Parathyroid adenoma (tissue), 2 donors: ENCODE data around the gene PRICKLE2.

Experiments used
- H2AFZ ChIP-seq: fragments of 300-600 bp; sonication (generic); one replicate; pipeline ENCODE4 v1.7.0; 2017; ENCODE audit warnings: antibody characterized with exemption, mild to moderate bottlenecking
- H3K27ac ChIP-seq: fragments of 300-600 bp; sonication (generic); one replicate; pipeline ENCODE4 v1.7.0; 2017
- H3K27me3 ChIP-seq: fragments of 300-600 bp; sonication (generic); one replicate; pipeline ENCODE4 v1.7.0; 2017; ENCODE audit warnings: low read length; ENCODE audit not compliant: control insufficient read depth, insufficient read depth
- H3K36me3 ChIP-seq: fragments of 300-600 bp; sonication (generic); one replicate; pipeline ENCODE4 v1.7.0; 2017; ENCODE audit warnings: low read length; ENCODE audit not compliant: control insufficient read depth, insufficient read depth
- H3K4me1 ChIP-seq: fragments of 300-600 bp; sonication (generic); one replicate; pipeline ENCODE4 v1.7.0; 2017; ENCODE audit warnings: control low read depth
- H3K4me2 ChIP-seq: fragments of 300-600 bp; sonication (generic); one replicate; pipeline ENCODE4 v1.7.0; 2017; ENCODE audit warnings: low read length
- H3K4me3 ChIP-seq: fragments of 300-600 bp; sonication (generic); one replicate; pipeline ENCODE4 v1.7.0; 2017; ENCODE audit warnings: low read depth, low read length
- H3K79me2 ChIP-seq: fragments of 300-600 bp; sonication (generic); one replicate; pipeline ENCODE4 v1.7.0; 2017; ENCODE audit warnings: control low read depth
- H3K9ac ChIP-seq: fragments of 300-600 bp; sonication (generic); one replicate; pipeline ENCODE4 v1.7.0; 2017; ENCODE audit warnings: mild to moderate bottlenecking
- H3K9me3 ChIP-seq: fragments of 300-600 bp; sonication (generic); one replicate; pipeline ENCODE4 v1.7.0; 2017; ENCODE audit warnings: low read length; ENCODE audit not compliant: control insufficient read depth
- CTCF ChIP-seq: fragments of 300-600 bp; sonication (generic); IDR thresholded peaks from one replicate; pipeline ENCODE4 v1.7.0; 2017; ENCODE audit warnings: antibody characterized with exemption, mild to moderate bottlenecking
- donor health status: primary hyperparathyroidism.

The PRICKLE2 gene

GRCh38 chr3:64218329-64218728, 6.9 kb downstream of the PRICKLE2 start:
- H3K4me1 ChIP-seq: no peaks in the 10 kb centered on the region
- H3K79me2 ChIP-seq: no peaks in the 10 kb centered on the region
- TF ChIP-seq CTCF: no peak
- H3K4me2 ChIP-seq: no peak overlapping the region
- H3K9me3 ChIP-seq: no peaks in the 10 kb centered on the region
- H2AFZ ChIP-seq: no peak overlapping the region
- H3K36me3 ChIP-seq: no peaks in the 10 kb centered on the region
- H3K4me3 ChIP-seq: no peak overlapping the region
- no peaks in the 10 kb centered on the region for H3K27me3 ChIP-seq
- no peak overlapping the region for H3K27ac ChIP-seq
- H3K9ac ChIP-seq: no peak overlapping the region

DNA sequence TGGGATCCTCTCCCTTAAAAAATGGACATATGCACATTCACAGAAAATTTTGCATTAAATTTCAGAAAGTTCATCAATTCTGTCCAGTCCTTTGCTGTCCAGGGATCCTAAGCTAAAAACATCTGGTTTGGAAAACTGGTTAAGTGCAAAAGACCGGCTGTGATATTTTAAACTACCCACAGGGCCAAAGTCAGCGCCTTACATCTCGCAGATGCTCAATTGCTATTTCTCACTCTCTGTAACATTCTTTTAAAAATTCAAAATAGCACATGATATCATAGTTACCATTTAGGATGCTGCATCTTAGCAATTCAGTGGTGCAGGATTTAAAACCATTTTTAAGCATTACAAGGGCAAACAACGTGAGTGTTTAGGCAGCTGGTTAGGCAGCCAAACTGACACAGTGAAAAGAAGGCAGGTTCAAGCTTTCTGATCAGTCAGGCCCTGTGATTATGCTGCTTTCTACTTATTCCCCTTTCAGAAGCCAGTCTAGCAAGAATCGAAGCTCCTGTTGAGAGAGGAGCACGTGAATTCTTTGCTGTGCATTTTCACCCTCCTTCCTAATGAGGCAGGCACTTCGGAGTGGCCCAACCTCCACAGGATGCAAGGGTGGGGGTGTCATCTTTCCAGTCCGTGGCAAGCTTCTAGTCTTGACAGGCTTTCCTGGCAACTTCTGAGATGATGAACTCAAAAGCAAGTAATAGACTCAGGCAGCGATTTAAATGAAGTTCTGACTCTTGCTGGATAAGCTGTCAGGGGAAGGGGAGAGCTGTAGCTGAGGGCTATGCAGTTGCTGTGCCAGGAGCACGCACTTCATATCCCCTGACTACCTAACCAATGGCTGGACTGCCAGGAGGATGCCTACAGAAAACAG, 8.8 kb downstream of the PRICKLE2 start:
- H3K9ac ChIP-seq: no peak overlapping the region
- no peaks in the 10 kb centered on the region for H3K27me3 ChIP-seq
- no peaks in the 10 kb centered on the region for H3K4me1 ChIP-seq
- no peak overlapping the region for H2AFZ ChIP-seq
- H3K27ac ChIP-seq: no peak overlapping the region
- no peak for TF ChIP-seq CTCF
- H3K9me3 ChIP-seq: no peaks in the 10 kb centered on the region
- H3K4me3 ChIP-seq: no peak overlapping the region
- no peaks in the 10 kb centered on the region for H3K36me3 ChIP-seq
- no peak overlapping the region for H3K4me2 ChIP-seq
- no peaks in the 10 kb centered on the region for H3K79me2 ChIP-seq

DNA sequence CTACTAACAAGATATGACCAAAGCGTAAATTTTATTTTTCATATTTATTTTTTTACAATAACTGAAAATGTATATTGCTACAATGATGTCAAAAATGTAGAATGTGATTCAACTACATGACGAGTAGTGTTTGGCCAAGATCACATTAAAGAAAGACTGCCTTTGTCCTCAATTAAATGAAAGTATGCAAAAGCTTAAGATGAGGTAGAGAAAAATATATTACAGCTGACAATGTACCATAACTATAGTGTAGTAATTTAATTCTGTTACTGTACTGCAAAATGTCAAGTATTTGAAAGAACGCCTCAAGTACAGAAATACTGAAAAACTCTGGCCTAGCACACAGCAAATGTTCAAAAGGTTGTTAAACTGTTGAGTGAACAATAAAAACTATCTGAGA, 9.7 kb downstream of the PRICKLE2 start:
- Histone ChIP-seq H3K27ac (no peak overlapping the region), H3K36me3 (no peaks in the 10 kb centered on the region), H3K27me3 (no peaks in the 10 kb centered on the region), H3K4me1 (no peaks in the 10 kb centered on the region), H3K9me3 (no peaks in the 10 kb centered on the region), H3K79me2 (no peaks in the 10 kb centered on the region), H3K4me2 (no peak overlapping the region), H2AFZ (no peak overlapping the region), H3K4me3 (no peak overlapping the region), H3K9ac (no peak overlapping the region)
- TF ChIP-seq CTCF: no peak

- no peak overlapping the region for H3K9ac ChIP-seq
- H3K27me3 ChIP-seq: no peaks in the 10 kb centered on the region
- H3K27ac ChIP-seq: no peak overlapping the region
- no peaks in the 10 kb centered on the region for H3K36me3 ChIP-seq
- no peak overlapping the region for H2AFZ ChIP-seq
- H3K4me3 ChIP-seq: no peak overlapping the region
- H3K4me2 ChIP-seq: no peak overlapping the region
- no peak for TF ChIP-seq CTCF
- H3K79me2 ChIP-seq: no peaks in the 10 kb centered on the region
- H3K9me3 ChIP-seq: no peaks in the 10 kb centered on the region
- no peaks in the 10 kb centered on the region for H3K4me1 ChIP-seq
Measured at GRCh38 chr3:64215103-64215502, 10.2 kb downstream of the PRICKLE2 start.
